Measurements from ENCODE around the gene ODAD3. TPM values are rescaled to one million over a fixed set of nuclear protein-coding genes. Genes with fewer than 3 reads are reported as not detected.

ODAD3 gene
- total RNA-seq, 1 experiment from 2014 or later = 1.9 TPM

DNA sequence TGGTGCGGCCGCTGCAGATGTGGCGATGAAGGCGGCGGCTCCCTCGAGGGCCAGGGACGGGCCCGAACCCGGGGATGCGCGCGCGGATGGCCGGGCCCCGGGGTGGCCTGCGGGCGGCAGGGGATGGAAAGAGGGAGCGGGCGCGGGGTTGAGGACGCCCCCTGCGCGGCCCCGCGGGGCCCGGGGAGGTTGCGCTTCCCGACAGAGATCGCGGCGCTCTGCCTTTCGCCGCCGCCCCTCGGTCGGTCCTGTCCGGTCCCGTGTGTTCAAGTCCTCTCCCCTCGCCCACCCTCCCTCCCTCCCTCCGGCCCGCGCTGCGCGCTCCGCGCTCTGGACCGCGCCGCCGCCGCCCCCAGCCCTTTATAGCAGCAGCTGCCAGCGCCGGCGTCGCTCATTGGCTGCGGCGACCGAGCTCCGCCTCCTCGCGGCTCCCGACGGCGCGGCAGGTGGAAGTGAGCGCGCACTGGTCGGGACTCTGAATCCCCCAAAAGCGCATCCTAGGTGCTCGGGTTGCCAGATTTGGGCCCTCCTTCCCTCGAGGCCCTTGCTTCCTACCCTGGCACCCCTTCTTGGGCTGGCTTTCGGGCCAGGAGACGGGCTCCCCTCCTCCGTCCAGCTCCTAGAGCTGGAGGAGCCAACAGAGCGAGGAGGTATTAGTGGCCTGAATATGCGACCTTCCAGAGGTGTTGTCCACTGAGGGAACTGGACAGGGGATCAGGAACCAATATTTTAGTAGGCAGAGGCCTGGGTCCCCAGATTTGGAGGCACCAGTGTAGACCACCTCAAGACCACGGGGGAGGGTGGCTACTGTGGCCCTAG lies 46.0 kb upstream of the ODAD3 start, which contains the start of gene ELAVL3:
ELAVL3 (minus strand) TSS at position 332 of the 819 bp plus-strand sequence. CDS start 438 bp downstream, outside the sequence.
- peak within 1 kb of the TSS; percentile 44; the same call in 1 of the 2 replicates for H3K27ac ChIP-seq (ENCODE audit: low read length)

DNA sequence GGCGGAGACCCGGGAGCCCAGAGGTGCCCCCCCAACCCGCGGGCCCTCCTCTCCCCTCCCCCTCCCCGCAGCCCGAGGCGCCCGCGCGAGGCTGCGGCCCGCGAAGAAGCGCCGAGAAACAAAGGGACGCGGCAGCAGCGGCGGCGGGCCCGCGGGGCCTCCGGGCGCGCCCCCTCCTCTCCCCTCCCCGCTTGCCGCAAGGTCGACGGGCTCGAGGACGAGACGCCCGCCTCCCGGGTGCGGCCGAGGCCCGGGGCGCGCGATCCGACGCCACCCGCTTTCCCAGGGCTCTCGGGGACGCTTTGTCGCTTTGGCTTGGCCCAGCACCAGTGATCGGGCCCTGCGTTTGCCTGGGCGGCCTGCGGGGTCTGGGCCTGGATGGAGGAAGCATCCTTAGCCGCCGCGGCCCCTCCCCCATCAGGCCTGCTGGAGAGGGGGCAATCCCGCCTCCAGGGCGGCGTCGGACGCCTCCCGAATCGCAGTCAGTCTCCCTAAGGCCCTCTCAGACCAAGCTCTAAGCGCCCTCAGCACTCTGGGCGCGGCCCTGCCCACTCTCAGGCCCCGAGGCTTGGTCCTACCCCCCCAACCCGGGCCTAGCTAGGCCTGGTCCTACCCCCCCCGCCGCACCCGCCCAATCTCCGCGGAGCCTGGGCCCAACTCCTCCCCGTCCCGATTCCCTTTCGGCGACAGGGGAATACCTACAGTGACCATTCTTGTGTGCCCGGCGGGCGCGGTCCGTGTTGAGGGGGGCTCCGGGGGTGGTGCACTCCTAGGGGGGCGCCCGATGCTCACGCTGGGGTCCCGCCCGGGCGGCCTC lies 45.2 kb upstream of the ODAD3 start:
- no peak for TF ChIP-seq SIN3A (IDR thresholded peaks at IDR 0.05; ENCODE audit: borderline replicate concordance, insufficient read depth, low read depth, low read length)
- no peak for TF ChIP-seq CTCF (IDR thresholded peaks at IDR 0.05)
- TF ChIP-seq POLR2AphosphoS5 (IDR thresholded peaks at IDR 0.05; ENCODE audit: low read depth, low read length) = no peak
- TF ChIP-seq, protein P1, sequence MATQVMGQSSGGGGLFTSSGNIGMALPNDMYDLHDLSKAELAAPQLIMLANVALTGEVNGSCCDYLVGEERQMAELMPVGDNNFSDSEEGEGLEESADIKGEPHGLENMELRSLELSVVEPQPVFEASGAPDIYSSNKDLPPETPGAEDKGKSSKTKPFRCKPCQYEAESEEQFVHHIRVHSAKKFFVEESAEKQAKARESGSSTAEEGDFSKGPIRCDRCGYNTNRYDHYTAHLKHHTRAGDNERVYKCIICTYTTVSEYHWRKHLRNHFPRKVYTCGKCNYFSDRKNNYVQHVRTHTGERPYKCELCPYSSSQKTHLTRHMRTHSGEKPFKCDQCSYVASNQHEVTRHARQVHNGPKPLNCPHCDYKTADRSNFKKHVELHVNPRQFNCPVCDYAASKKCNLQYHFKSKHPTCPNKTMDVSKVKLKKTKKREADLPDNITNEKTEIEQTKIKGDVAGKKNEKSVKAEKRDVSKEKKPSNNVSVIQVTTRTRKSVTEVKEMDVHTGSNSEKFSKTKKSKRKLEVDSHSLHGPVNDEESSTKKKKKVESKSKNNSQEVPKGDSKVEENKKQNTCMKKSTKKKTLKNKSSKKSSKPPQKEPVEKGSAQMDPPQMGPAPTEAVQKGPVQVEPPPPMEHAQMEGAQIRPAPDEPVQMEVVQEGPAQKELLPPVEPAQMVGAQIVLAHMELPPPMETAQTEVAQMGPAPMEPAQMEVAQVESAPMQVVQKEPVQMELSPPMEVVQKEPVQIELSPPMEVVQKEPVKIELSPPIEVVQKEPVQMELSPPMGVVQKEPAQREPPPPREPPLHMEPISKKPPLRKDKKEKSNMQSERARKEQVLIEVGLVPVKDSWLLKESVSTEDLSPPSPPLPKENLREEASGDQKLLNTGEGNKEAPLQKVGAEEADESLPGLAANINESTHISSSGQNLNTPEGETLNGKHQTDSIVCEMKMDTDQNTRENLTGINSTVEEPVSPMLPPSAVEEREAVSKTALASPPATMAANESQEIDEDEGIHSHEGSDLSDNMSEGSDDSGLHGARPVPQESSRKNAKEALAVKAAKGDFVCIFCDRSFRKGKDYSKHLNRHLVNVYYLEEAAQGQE (IDR thresholded peaks at IDR 0.05; ENCODE audit: insufficient read depth in 1 of 2, low read depth in 2 of 2, low read length in 1 of 2) = no peak
- TF ChIP-seq TCF7L2 (IDR thresholded peaks at IDR 0.05; ENCODE audit: low read depth, low read length) = no peak
- DNase-seq (ENCODE audit: low read depth, low spot score) = no peak
- Histone ChIP-seq H3K27ac (ENCODE audit: low read length) (no peak overlapping the region), H3K9me3 (ENCODE audit: control insufficient read depth, insufficient read depth, low read depth, low read length) (no peaks in the 10 kb centered on the region), H3K36me3 (ENCODE audit: control insufficient read depth, insufficient read depth, low read length) (no peaks in the 10 kb centered on the region), H3K4me3 (ENCODE audit: low read depth in 2 of 2, low read length in 2 of 2) (no peak overlapping the region; a peak in 1 of 4 replicates), H3K27me3 (ENCODE audit: control insufficient read depth, insufficient read depth, low read length) (no peaks in the 10 kb centered on the region), H3K4me1 (ENCODE audit: control insufficient read depth, insufficient read depth, low read length) (no peaks in the 10 kb centered on the region)
- no TSS peak for BruUV-seq (replicated peaks)
- intact Hi-C loops (cut with micrococcal nuclease; ENCODE audit: unreplicated experiment) = no loop called here
- ChIA-PET CTCF (no interaction called here), POLR2A (interaction anchor here (0.7 kb wide), 1 partner anchor 18 kb away, joined by 3 read pairs; no protein-coding TSS in a partner anchor)
- no peak for ATAC-seq
- in situ Hi-C loops (cut with HindIII; ENCODE audit: low pct_unique_long_range_greater_than_20kb, low sequenced_read_pairs) = no loop called here

More for the DNA sequence above, 46.0 kb upstream of the ODAD3 start, which contains the start of gene ELAVL3:
- in situ Hi-C loops (cut with HindIII; ENCODE audit: low pct_unique_long_range_greater_than_20kb, low sequenced_read_pairs) (no loop called here), intact Hi-C loops (cut with micrococcal nuclease; ENCODE audit: unreplicated experiment) (no loop called here)
- no peak for DNase-seq (ENCODE audit: low read depth, low spot score)
- Histone ChIP-seq H3K4me3 (ENCODE audit: low read depth in 2 of 2, low read length in 2 of 2) (peak within 1 kb of the TSS; percentile 51 to 58), H3K27me3 (ENCODE audit: control insufficient read depth, insufficient read depth, low read length) (no peaks in the 10 kb centered on the region), H3K9me3 (ENCODE audit: control insufficient read depth, insufficient read depth, low read depth, low read length) (no peaks in the 10 kb centered on the region), H3K36me3 (ENCODE audit: control insufficient read depth, insufficient read depth, low read length) (no peaks in the 10 kb centered on the region), H3K4me1 (ENCODE audit: control insufficient read depth, insufficient read depth, low read length) (no peaks in the 10 kb centered on the region)
- ChIA-PET CTCF (no interaction called here), POLR2A (no interaction called here)
- TF ChIP-seq CTCF (IDR thresholded peaks at IDR 0.05) (no peak), POLR2AphosphoS5 (IDR thresholded peaks at IDR 0.05; ENCODE audit: low read depth, low read length) (no peak), TCF7L2 (IDR thresholded peaks at IDR 0.05; ENCODE audit: low read depth, low read length) (no peak), SIN3A (IDR thresholded peaks at IDR 0.05; ENCODE audit: borderline replicate concordance, insufficient read depth, low read depth, low read length) (no peak)
- TF ChIP-seq, protein P1 (IDR thresholded peaks at IDR 0.05; ENCODE audit: insufficient read depth in 1 of 2, low read depth in 2 of 2, low read length in 1 of 2) = no peak
- ATAC-seq = no peak
- no TSS peak for BruUV-seq (replicated peaks)
